ENCODE results near the gene EFS.
"Not testable (repeated sequence)": the region's sequence is repeated elsewhere in the genome, so short reads cannot be mapped to it uniquely, and the experiment has no call there.

Gene EFS

DNA sequence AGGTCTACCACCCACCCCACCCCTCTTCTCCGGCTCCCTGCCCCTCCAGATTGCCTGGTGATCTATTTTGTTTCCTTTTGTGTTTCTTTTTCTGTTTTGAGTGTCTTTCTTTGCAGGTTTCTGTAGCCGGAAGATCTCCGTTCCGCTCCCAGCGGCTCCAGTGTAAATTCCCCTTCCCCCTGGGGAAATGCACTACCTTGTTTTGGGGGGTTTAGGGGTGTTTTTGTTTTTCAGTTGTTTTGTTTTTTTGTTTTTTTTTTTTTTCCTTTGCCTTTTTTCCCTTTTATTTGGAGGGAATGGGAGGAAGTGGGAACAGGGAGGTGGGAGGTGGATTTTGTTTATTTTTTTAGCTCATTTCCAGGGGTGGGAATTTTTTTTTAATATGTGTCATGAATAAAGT, 39.2 kb downstream of the EFS start:
- H3K4me1 ChIP-seq (ENCODE audit: insufficient read depth, low read length); H3K9me3 ChIP-seq (ENCODE audit: control insufficient read depth, insufficient read depth, low read length); H3K9ac ChIP-seq (ENCODE audit: low read depth, low read length): not testable (repeated sequence)
- H3K36me3 ChIP-seq (ENCODE audit: insufficient read depth, low read length) = peaks cover 22% of the 10 kb centered on the region

DNA sequence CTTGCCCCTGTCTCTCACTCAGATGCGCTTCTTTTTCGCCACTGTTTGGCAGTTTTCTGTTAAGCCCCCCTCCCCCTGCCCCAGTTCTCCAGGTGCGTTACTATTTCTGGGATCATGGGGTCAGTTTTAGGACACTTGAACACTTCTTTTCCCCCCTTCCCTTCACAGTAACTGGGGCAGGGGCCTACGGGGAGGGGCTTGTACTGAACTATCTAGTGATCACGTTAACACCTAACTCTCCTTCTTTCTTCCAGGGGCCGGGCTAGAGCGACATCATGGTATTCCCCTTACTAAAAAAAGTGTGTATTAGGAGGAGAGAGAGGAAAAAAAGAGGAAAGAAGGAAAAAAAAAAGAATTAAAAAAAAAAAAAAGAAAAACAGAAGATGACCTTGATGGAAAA, 40.0 kb downstream of the EFS start:
- H3K9ac ChIP-seq (ENCODE audit: low read depth, low read length) = no peak overlapping the region
- H3K4me1 ChIP-seq (ENCODE audit: insufficient read depth, low read length) = peaks cover 6% of the 10 kb centered on the region; the same call in 1 of the 2 replicates
- H3K9me3 ChIP-seq (ENCODE audit: control insufficient read depth, insufficient read depth, low read length) = no peaks in the 10 kb centered on the region
- peaks cover 22% of the 10 kb centered on the region for H3K36me3 ChIP-seq (ENCODE audit: insufficient read depth, low read length)

DNA sequence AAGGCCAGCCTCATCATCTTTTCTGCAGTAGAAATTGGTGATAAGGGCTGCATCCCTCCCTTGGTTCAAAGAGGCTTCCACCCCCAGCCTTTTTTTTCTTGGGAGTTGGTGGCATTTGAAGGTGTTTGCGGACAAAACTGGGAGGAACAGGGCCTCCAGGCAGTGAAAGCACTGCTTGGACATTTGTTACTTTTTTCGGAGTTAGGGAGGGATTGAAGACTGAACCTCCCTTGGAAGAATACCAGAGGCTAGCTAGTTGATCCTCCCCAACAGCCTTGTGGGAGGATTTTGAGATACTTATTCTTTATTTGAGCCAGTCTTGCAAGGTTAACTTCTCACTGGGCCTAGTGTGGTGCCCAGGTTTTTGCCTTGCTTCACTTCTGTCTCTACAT, 40.5 kb downstream of the EFS start:
- Histone ChIP-seq H3K4me1 (ENCODE audit: insufficient read depth, low read length) (peaks cover 6% of the 10 kb centered on the region; the same call in 1 of the 2 replicates), H3K9ac (ENCODE audit: low read depth, low read length) (no peak overlapping the region), H3K9me3 (ENCODE audit: control insufficient read depth, insufficient read depth, low read length) (no peaks in the 10 kb centered on the region), H3K36me3 (ENCODE audit: insufficient read depth, low read length) (peaks cover 22% of the 10 kb centered on the region)

DNA sequence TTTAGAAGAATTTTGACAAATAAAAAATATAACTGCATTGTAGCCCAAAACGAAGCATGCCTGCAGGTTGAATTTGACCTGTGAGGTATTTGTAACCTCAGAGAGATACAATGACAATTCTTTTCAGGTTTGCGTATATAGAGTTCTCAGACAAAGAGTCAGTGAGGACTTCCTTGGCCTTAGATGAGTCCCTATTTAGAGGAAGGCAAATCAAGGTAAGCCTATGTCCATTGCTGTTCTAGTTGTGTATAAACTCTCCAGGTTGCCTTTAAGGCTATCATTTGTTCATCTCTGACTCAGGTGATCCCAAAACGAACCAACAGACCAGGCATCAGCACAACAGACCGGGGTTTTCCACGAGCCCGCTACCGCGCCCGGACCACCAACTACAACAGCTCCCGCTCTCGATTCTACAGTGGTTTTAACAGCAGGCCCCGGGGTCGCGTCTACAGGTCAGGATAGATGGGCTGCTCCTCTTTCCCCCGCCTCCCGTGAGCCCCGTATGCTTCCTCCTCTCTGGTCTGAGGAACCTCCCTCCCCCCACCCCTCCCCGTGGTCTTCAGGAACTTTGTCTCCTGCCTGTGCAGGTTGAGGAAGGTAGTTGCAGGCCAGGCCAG, 41.0 kb downstream of the EFS start:
- H3K4me1 ChIP-seq (ENCODE audit: insufficient read depth, low read length) = peaks cover 6% of the 10 kb centered on the region; the same call in 1 of the 2 replicates
- H3K9me3 ChIP-seq (ENCODE audit: control insufficient read depth, insufficient read depth, low read length) = no peaks in the 10 kb centered on the region
- no peak overlapping the region for H3K9ac ChIP-seq (ENCODE audit: low read depth, low read length)
- peaks cover 22% of the 10 kb centered on the region for H3K36me3 ChIP-seq (ENCODE audit: insufficient read depth, low read length)

DNA sequence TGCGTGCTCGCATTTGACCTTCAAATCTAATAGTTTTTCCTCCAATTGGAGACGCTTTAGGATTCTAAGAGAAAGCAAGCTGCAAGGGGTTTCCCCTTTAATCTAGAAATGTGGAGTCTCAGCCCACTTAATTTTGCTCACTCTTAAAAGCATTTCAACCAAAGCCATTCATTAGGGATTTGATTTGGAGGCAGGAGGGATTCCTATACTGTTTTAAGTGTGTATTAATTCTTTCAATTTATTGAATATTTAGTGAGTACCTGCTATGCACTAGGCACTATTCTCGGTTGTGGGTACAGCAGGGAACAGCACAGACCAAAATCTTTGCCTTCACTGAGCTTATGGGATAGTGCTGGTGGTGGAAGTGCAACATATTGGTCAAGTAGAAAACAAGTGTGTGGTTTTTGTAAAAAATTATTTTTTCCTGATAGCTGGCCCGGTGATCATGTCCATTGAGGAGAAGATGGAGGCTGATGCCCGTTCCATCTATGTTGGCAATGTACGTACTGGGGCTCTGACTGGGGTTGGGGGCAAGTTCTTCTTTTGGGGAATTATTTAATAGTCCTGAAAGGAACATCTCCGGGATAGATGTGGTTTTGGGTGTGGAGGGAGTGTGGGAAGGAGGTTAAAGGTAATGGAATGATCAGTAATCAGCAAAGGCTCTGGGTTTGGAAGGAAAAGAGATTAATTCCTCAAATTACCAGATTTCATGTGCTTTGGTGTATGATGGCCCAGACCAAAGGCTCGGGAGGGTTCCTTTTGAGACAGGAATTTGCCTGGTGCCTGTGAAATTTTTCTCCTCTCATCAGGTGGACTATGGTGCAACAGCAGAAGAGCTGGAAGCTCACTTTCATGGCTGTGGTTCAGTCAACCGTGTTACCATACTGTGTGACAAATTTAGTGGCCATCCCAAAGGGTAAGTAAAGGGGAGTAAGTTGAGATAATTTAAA, 42.1 kb downstream of the EFS start:
- Histone ChIP-seq H3K36me3 (ENCODE audit: insufficient read depth, low read length) (peaks cover 22% of the 10 kb centered on the region), H3K4me1 (ENCODE audit: insufficient read depth, low read length) (peaks cover 6% of the 10 kb centered on the region; the same call in 1 of the 2 replicates), H3K9ac (ENCODE audit: low read depth, low read length) (peak overlapping the region; percentile 84), H3K9me3 (ENCODE audit: control insufficient read depth, insufficient read depth, low read length) (no peaks in the 10 kb centered on the region)

DNA sequence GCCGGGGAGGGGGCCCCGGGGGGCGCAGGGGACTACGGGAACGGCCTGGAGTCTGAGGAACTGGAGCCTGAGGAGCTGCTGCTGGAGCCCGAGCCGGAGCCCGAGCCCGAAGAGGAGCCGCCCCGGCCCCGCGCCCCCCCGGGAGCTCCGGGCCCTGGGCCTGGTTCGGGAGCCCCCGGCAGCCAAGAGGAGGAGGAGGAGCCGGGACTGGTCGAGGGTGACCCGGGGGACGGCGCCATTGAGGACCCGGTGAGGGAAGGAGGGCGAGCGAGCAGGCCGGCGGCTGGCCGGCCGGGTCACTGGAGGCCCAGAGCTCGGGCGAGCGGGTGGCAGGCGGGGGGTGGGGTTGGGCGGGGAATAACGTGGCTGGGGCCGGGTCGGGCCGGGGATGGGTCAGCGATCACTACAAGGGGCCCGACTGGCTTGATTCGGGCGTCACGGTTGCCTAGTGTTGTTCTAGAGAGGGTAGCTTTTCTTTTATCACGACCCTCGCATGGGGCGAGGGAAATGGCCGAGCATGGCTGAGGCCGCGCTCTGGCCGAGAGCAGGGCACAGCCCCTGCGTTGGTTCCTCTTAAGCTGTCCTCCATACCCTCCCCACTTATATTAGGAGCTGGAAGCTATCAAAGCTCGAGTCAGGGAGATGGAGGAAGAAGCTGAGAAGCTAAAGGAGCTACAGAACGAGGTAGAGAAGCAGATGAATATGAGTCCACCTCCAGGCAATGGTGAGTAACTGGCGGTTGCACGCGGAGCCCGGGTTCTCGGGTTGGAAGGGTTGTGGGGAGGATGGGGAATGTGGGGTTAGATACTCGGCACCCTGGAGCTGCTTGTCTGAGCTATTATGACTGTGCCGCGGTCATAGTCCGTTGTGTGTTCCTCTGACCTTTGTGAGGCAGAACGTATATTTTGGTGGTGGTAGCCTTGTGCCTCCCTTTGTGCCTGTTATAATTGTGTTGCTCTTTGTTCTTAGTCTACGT, 43.1 kb downstream of the EFS start:
- Histone ChIP-seq H3K36me3 (ENCODE audit: insufficient read depth, low read length) (peaks cover 22% of the 10 kb centered on the region), H3K4me1 (ENCODE audit: insufficient read depth, low read length) (peaks cover 6% of the 10 kb centered on the region; the same call in 1 of the 2 replicates), H3K9ac (ENCODE audit: low read depth, low read length) (peak overlapping the region; percentile 84), H3K9me3 (ENCODE audit: control insufficient read depth, insufficient read depth, low read length) (no peaks in the 10 kb centered on the region)

DNA sequence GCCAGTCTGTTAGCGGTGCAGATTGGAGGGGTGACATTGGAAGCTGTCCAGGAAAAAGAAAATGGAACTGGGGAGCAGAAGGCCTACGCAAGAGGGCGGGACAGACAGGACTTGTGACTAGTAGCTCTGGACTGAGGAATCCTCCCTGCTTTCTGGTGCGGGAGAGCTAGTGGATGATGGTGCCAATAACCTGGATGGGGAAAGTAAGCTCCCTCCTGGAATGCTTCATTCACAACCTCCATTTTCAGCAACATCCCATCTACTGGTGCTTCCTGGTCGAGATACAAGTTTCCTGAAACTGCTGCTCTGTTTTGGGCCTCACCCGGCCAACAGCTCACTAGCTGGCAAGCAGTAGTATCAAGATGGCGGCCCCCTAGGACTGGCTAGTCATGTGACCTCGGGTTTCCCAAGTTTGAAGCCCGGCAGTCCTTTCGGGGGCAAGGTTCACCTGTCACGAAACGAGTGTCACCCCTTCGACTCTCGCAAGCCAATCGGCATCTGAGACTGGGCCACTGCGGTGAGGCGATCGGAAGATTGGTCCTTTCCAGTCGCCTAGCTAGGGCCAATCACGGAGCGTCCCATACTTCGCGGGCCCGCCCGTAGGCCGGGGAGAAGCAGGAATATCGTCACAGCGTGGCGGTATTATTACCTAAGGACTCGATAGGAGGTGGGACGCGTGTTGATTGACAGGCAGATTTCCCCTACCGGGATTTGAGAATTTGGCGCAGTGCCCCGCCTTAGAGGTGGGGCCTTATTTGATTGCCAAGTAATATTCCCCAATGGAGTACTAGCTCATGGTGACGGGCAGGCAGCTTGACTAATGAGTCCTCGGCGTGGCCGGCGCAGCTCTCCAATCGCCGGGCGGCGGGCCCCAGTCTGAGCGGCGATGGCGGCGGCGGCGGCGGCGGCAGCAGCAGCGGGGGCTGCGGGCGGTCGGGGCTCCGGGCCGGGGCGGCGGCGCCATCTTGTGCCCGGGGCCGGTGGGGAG, 44.1 kb downstream of the EFS start, which contains the start of gene PABPN1:
TSS of gene PABPN1 (plus strand) at position 874 of the 988 bp plus-strand sequence. CDS start at position 887, 13 bp downstream.
- Histone ChIP-seq H3K4me1 (ENCODE audit: insufficient read depth, low read length) (peaks cover 6% of the 10 kb centered on the region; the same call in 1 of the 2 replicates), H3K9ac (ENCODE audit: low read depth, low read length) (peak within 1 kb of the TSS; percentile 84), H3K36me3 (ENCODE audit: insufficient read depth, low read length) (peaks cover 22% of the 10 kb centered on the region), H3K9me3 (ENCODE audit: control insufficient read depth, insufficient read depth, low read length) (no peaks in the 10 kb centered on the region)

DNA sequence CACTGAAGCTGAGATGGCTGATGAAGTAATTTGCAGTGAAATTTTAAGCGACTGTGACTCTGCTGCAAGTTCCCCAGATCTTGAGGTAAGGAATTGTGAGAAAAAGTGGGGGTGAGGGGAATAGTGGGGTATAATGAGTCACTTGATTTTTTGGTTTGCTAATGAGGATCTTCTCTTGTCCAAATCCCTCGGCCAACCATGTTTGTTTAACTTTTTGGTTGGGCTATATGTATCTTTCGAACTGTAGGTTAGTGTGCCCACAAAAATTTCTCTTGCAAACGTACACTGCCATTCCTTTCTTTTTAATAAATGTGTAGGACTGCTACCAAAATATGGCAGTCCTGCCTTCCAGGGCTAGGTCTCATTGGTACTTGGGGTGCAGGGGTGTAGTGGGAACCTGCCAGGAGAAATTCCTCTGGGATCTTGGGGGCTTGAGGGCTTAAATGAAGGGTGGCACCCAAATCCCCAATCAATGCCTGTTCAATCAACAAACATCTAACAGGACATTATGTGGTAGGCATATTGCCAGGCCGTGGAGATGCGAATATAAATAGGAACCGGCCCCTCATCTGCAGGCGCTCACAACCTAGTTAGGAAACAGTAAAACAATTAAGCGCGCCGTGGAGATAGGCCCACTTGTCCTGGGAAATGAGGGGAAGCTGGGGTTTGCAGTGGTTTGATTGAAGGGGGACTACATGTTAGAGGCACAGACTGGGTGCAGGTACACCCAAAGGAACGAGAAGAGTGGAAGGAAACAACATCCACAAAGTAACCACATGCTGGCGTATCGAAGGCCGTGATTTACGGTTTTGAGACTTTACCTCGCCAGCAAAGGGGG, 45.0 kb downstream of the EFS start:
- H3K4me1 ChIP-seq (ENCODE audit: insufficient read depth, low read length) = peaks cover 6% of the 10 kb centered on the region; the same call in 1 of the 2 replicates
- peak overlapping the region; percentile 53 for H3K9ac ChIP-seq (ENCODE audit: low read depth, low read length)
- H3K9me3 ChIP-seq (ENCODE audit: control insufficient read depth, insufficient read depth, low read length) = no peaks in the 10 kb centered on the region
- peaks cover 19% of the 10 kb centered on the region for H3K36me3 ChIP-seq (ENCODE audit: insufficient read depth, low read length)

DNA sequence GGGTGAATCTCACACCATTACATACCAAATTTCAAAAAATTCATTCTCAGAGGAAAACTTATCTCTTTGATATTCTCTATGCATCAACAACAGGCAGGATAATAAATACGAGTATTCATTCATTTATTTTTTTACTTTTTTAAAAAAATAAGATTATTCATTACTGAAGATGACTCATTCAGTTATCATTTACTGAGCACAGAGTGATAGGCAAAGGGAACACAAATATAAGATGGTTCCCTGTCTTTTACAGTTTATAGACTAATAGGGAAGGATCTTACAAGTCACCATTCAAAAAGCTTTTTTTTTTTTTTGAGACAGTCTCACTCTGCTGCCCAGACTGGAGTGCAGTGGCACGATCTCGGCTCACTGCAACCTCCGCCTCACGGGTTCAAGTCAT, 48.7 kb downstream of the EFS start:
- H3K36me3 ChIP-seq (ENCODE audit: insufficient read depth, low read length) = no peaks in the 10 kb centered on the region
- no peaks in the 10 kb centered on the region for H3K4me1 ChIP-seq (ENCODE audit: insufficient read depth, low read length)

DNA sequence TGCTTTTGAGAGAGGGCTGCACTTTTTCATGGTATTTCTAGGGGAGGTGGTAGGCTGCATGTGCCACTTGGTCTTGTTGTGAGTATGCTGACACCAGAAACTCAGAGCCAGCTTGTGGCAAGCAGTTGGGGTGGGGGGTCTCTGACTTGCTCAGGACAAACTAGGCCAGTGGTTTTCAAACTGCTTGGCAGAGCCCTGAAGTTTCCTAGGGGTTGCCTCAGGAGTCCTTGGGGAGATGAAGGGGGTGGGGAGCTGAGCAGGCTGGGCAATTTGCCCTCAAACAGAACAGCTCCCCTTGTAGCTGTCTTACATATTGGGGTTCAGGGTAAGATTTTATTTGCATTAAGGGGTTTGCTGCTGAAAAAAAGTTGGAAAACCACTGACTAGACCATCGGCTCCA, 54.4 kb downstream of the EFS start:
- no peaks in the 10 kb centered on the region; the same call in 1 of the 2 replicates for H3K4me1 ChIP-seq (ENCODE audit: insufficient read depth, low read length)
- no peaks in the 10 kb centered on the region for H3K9me3 ChIP-seq (ENCODE audit: control insufficient read depth, insufficient read depth, low read length)
- H3K9ac ChIP-seq (ENCODE audit: low read depth, low read length) = no peak overlapping the region
- no peaks in the 10 kb centered on the region for H3K36me3 ChIP-seq (ENCODE audit: insufficient read depth, low read length)

More for the DNA sequence above, 48.7 kb downstream of the EFS start:
- Histone ChIP-seq H3K9ac (ENCODE audit: low read depth, low read length) (no peak overlapping the region), H3K9me3 (ENCODE audit: control insufficient read depth, insufficient read depth, low read length) (no peaks in the 10 kb centered on the region)

DNA sequence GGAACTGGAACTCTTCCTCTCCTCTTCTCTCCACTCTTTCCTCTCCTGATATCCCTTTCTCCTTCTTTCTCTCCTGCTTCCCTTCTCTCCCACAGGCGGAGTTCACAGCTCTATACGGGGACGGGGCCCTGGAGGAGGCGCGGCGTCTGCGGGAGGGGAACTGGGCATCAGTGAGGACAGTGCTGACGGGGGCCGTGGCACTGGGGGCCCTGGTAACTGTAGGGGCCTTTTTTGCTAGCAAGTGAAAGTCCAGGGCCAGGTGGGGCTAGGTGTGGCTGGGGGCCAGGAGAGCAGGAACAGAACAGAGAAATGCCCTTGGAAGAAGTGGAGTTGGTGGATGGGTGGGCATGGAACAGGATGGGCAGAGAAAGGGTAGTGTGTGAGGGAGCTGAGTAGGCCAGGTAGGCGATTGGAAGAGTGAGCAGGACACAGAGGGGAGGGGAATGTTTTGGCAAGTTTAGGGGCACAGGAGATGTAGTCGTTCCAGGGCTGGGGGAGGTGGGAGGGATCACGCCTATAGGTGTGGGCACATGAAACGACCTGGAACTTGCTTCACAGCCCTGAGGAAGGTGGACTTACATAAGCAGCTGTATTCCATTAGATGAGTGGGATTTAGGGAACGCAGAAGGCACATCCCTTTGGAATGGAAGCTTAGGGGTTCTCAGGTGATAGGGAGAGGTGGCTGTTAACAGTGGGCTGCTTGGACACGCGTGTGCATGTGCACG, 56.1 kb downstream of the EFS start:
- Histone ChIP-seq H3K4me1 (ENCODE audit: insufficient read depth, low read length) (no peaks in the 10 kb centered on the region; the same call in 1 of the 2 replicates), H3K36me3 (ENCODE audit: insufficient read depth, low read length) (no peaks in the 10 kb centered on the region), H3K9me3 (ENCODE audit: control insufficient read depth, insufficient read depth, low read length) (no peaks in the 10 kb centered on the region), H3K9ac (ENCODE audit: low read depth, low read length) (no peak overlapping the region)
